Motor neuron (in vitro differentiated cells): ENCODE results near the gene TMEM179. TPM values are rescaled to one million over a fixed set of nuclear protein-coding genes. Genes with fewer than 3 reads are reported as not detected.
A peak's percentile ranks its signal among the peaks of the same experiment; 100 is the strongest.

ENCODE experiments used
- ATAC-seq, 8 experiments: fragments of 200-7000 bp; cut with Tn5 transposase; replicated peaks in 6 of 8; 2 replicates each; pipeline ENCODE4 v1.8.0; 2021; ENCODE audit warnings: mild to moderate bottlenecking in 8 of 8, moderate library complexity in 8 of 8
- H3K27ac ChIP-seq, 2 donors: fragments of 250-450 bp; sonication (Bioruptor Pico); 2 replicates each; pipeline ENCODE4 v1.9.0; 2021; ENCODE audit warnings: antibody characterized with exemption in 2 of 2, mild to moderate bottlenecking in 2 of 2, moderate library complexity in 1 of 2
- H3K4me1 ChIP-seq, 2 donors: fragments of 250-450 bp; sonication (Bioruptor Pico); replicated peaks in 1 of 2; 2 replicates each; pipeline ENCODE4 v1.6.1; 2021; ENCODE audit warnings: antibody characterized with exemption in 2 of 2, mild to moderate bottlenecking in 2 of 2, moderate library complexity in 1 of 2
- H3K4me3 ChIP-seq, 5 donors: fragments of 250-450 bp; sonication (Bioruptor Pico); 2 replicates each; pipeline ENCODE4 v1.9.0; 2021; ENCODE audit warnings: antibody characterized with exemption in 5 of 5, mild to moderate bottlenecking in 5 of 5, moderate library complexity in 4 of 5
- WGBS, 10 experiments: fragments of 450-650 bp; shearing (Covaris generic); methylation state at CpG; one replicate each; pipeline ENCODE4 v1.0.0; 2022; 5-methylcytosine and 5-hydroxymethylcytosine counted together
- in situ Hi-C, 9 experiments: fragments of 400-800 bp; cut with MboI; loops; one replicate each; pipeline ENCODE4 v1.15.0; 2021; ENCODE audit warnings: low sequenced_read_pairs in 9 of 9, low pct_unique_long_range_greater_than_20kb in 2 of 9; ENCODE audit not compliant: unreplicated experiment in 9 of 9
- total RNA-seq, 8 experiments: library from RNA; unstranded; fragments of 300-600 nt; gene quantifications; 2 replicates each; pipeline versions ENCODE4 v1.2.3 to v1.2.4, GENCODE V29; 2022

The TMEM179 gene
- total RNA-seq, 8 experiments from 2014 or later: 0.40 to 18.8 (median 12.8) TPM

GRCh38 chr14:104602933-104603325 lies 1.6 kb downstream of the TMEM179 start:
- Histone ChIP-seq H3K4me1 (peaks cover 31 to 34% of the 10 kb centered on the region in 2 donors), H3K4me3 (no peak overlapping the region), H3K27ac (no peak overlapping the region)
- in situ Hi-C loops: no loop called here
- ATAC-seq: no peak
- WGBS, 10 experiments: 50 to 100% (median 90%) methylated on average over 2 to 3 of the region's 7 CpGs; no CpG with 5 or more reads in 6 of the 10 experiments

DNA sequence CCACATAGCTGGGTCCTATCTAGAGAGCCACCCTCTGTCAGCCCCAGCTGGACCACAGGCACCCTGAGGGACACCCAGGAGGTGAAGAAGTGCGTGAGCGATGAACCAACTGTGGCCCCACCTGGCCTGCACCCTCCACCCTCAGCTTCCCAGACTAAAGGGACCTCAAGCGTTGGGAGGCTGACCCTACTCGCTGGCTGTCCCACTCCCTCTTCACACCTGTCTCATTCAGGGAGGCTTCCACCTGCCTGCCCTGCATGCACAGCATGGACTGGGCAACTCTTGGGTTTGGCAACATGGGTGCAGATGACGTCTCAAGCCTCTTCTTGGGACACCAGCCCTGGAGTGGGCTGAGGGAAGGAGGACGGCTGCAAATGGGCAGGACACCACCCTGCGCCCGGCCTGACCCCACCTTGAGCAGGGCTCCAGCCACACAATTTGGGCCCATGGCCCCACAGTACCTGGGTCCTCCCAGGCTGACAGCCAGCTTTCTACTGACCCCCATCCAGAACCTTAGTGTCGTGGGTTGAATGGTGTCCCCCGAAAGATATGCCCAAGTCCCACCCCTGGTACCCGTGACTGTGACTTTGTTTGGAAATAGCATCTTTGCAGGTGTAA lies 2.1 kb downstream of the TMEM179 start:
- H3K4me1 ChIP-seq: peaks cover 31 to 34% of the 10 kb centered on the region in 2 donors
- H3K4me3 ChIP-seq: no peak overlapping the region

GRCh38 chr14:104601786-104602185 lies 2.8 kb downstream of the TMEM179 start:
- Histone ChIP-seq H3K4me3 (no peak overlapping the region), H3K27ac (no peak overlapping the region), H3K4me1 (peaks cover 31 to 34% of the 10 kb centered on the region in 2 donors)
- in situ Hi-C loops: no loop called here
- 0 to 63% (median 36%) methylated on average over 1 to 3 of the region's 9 CpGs; no CpG with 5 or more reads in 5 of the 10 experiments for WGBS, 10 experiments
- ATAC-seq: peak in 1 of 8 experiments; percentile 62

More for the DNA sequence above, 2.1 kb downstream of the TMEM179 start:
- no peak overlapping the region for H3K27ac ChIP-seq
- in situ Hi-C loops: no loop called here
- no peak for ATAC-seq
- 20 to 94% (median 36%) methylated on average over 2 to 9 of the region's 11 CpGs; no CpG with 5 or more reads in 7 of the 10 experiments for WGBS, 10 experiments

DNA sequence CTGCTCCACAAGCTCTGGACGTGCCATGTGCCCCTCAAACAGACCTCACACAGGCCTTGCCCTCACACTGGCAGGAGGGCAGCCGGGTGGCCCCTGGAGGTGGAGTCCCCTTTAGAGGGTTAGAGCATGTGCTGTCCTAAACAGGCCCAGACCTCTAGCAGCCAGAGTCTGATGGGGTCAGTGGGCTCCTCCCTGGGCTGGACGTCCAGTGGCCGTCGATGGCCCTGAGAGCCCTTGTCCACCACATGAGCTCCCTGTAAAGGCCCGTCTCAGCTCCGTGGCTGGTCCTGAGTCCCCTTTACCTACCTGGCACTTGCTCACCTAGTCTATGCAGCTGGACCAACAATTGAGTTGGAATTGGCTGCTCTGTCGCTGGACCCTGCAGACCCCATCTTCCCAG lies 3.8 kb downstream of the TMEM179 start:
- no peak overlapping the region for H3K27ac ChIP-seq

GRCh38 chr14:104600141-104600643 lies 4.4 kb downstream of the TMEM179 start:
- 6 to 35% (median 19%) methylated on average over 2 to 14 of the region's 14 CpGs; no CpG with 5 or more reads in 4 of the 10 experiments for WGBS, 10 experiments
- Histone ChIP-seq H3K4me3 (no peak overlapping the region), H3K27ac (no peak overlapping the region), H3K4me1 (peaks cover 31 to 34% of the 10 kb centered on the region in 2 donors)
- in situ Hi-C loops: no loop called here
- ATAC-seq: peak in 6 of 8 experiments; percentile 16 to 67 (median 34)

More for the DNA sequence above, 3.8 kb downstream of the TMEM179 start:
- 0 to 100% (median 60%) methylated on average over 1 to 3 of the region's 8 CpGs; no CpG with 5 or more reads in 6 of the 10 experiments for WGBS, 10 experiments
- Histone ChIP-seq H3K4me1 (peaks cover 31 to 34% of the 10 kb centered on the region in 2 donors), H3K4me3 (no peak overlapping the region)
- in situ Hi-C loops: no loop called here
- no peak for ATAC-seq

DNA sequence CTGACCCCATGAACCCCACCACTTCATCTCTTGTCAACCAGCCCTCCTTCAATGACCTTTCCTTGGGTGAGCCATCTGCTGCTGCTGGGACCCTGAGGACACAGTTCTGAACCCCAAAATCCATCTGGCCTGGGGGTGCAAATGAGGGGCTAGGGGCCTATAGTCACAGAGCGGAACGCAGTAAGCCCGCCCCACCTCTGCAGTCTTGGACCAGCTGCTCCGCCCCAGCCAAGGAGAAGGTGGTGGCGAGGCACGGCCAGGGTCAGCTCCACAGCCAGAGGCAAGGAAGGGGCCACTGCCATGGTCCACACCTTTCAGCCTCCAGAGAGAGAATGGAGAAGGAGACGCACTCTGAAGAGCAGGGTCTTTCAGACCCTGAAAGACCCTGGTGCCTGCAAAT lies 5.1 kb downstream of the TMEM179 start:
- peaks cover 26 to 29% of the 10 kb centered on the region in 2 donors for H3K4me1 ChIP-seq
- 97% methylated on average over 5 of the region's 7 CpGs; no CpG with 5 or more reads in 9 of the 10 experiments for WGBS, 10 experiments
- in situ Hi-C loops: no loop called here
- no peak for ATAC-seq
- no peak overlapping the region for H3K27ac ChIP-seq
- H3K4me3 ChIP-seq: no peak overlapping the region

DNA sequence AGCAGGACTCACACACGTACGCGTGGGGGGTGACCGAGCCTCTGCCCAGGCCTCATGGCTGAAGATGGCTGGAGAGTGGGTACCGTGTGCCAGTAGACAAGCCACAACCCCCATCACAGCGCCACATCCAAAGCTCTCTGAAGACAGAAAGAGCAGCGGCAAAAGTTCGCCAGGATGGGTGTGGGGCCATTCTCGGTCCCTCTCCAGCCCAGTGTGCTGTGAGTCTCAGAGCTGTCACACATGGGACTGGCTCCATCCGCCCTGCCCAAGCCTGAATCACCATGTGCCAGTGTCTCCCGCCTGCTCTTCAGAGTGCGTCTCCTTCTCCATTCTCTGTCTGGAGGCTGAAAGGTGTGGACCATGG lies 5.7 kb downstream of the TMEM179 start:
- peaks cover 27 to 31% of the 10 kb centered on the region in 2 donors for H3K4me1 ChIP-seq
- WGBS, 10 experiments: 0 to 100% (median 81%) methylated on average over 1 to 8 of the region's 12 CpGs; no CpG with 5 or more reads in 4 of the 10 experiments
- in situ Hi-C loops: no loop called here
- no peak overlapping the region for H3K4me3 ChIP-seq
- no peak for ATAC-seq
- H3K27ac ChIP-seq: no peak overlapping the region

DNA sequence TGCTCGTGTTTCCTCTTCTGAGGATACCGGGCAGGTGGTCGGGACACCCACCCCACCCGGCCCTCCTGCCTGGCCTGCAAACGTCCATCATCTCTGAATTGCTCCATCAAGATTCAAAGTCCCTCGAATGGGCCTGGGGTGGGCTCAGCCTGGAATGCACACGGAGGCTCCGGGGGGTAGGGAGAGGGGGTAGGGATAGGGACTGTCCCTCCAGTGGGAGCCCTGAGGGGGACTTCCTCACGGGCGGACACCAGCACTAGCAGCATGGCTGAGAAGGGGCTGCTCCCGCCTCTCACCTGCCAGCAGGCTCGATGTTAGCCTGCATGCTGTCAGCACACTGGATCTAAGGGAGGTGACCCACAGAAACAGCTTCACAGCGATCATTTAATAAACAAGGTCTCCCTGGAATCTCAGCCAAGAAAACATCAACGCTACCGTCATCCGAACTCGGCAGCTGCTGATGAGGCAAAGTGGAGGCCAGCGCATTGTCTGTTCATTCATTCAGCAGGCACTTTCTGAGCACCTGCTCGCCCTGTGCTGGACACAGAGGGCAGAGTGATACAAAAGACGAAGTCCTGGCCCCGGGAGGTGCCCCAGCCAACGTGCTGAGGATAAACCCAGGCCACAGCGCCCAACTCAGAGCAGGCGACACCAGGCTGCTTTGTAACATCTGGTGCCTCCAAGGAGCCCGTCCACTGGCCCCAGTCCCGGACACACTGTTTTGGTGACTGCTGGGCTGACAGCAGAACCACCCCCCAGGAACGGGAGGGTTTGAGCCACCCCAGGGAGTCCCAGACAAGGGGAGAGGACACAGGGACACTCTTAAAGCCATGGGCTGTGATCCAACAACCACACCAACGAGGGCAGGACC lies 6.3 kb downstream of the TMEM179 start:
- H3K4me3 ChIP-seq: no peak overlapping the region
- WGBS, 10 experiments: 0 to 80% (median 50%) methylated on average over 1 to 3 of the region's 28 CpGs; no CpG with 5 or more reads in 5 of the 10 experiments
- ATAC-seq: peak in 2 of 8 experiments; percentile 42 to 54
- no peak overlapping the region for H3K27ac ChIP-seq
- in situ Hi-C loops: no loop called here
- peaks cover 29 to 32% of the 10 kb centered on the region in 2 donors for H3K4me1 ChIP-seq

DNA sequence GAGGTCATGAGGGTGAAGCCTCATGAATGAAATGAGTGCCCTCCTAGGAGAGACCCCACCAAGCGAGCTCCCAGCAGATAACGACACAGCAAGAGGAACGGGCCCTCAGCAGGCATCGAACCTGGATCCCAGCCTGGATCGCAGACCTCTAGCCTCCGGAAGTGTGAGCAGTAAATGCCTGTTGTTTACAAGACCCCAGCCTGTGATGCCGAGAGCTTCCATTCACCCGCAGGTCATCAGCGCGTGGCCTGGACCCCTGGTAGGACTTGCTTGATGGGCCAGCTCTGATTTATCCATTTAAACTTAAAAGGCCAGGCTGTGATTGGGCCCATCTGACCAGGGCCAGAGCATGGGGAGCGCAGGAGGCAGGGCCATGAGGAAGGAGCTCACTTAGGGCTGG lies 7.0 kb downstream of the TMEM179 start:
- Histone ChIP-seq H3K4me1 (peaks cover 27 to 28% of the 10 kb centered on the region in 2 donors), H3K27ac (no peak overlapping the region), H3K4me3 (no peak overlapping the region)
- in situ Hi-C loops: no loop called here
- no peak for ATAC-seq
- WGBS, 10 experiments: 40 to 100% (median 84%) methylated on average over 1 to 8 of the region's 11 CpGs; no CpG with 5 or more reads in 2 of the 10 experiments

- 80 to 100% (median 93%) methylated on average over 1 to 3 of the region's 21 CpGs; no CpG with 5 or more reads in 7 of the 10 experiments for WGBS, 10 experiments
- no peak overlapping the region for H3K27ac ChIP-seq
- ATAC-seq: no peak
- in situ Hi-C loops: no loop called here
- peaks cover 23 to 26% of the 10 kb centered on the region in 2 donors for H3K4me1 ChIP-seq
- no peak overlapping the region for H3K4me3 ChIP-seq
Observed at GRCh38 chr14:104596927-104597351, 7.6 kb downstream of the TMEM179 start.

- Histone ChIP-seq H3K4me1 (peaks cover 19 to 26% of the 10 kb centered on the region in 2 donors), H3K4me3 (no peak overlapping the region), H3K27ac (no peak overlapping the region)
- in situ Hi-C loops: no loop called here
- 82 to 94% methylated on average over 2 to 3 of the region's 11 CpGs; no CpG with 5 or more reads in 8 of the 10 experiments for WGBS, 10 experiments
- no peak for ATAC-seq
Observed at GRCh38 chr14:104596451-104596918, 8.1 kb downstream of the TMEM179 start.

DNA sequence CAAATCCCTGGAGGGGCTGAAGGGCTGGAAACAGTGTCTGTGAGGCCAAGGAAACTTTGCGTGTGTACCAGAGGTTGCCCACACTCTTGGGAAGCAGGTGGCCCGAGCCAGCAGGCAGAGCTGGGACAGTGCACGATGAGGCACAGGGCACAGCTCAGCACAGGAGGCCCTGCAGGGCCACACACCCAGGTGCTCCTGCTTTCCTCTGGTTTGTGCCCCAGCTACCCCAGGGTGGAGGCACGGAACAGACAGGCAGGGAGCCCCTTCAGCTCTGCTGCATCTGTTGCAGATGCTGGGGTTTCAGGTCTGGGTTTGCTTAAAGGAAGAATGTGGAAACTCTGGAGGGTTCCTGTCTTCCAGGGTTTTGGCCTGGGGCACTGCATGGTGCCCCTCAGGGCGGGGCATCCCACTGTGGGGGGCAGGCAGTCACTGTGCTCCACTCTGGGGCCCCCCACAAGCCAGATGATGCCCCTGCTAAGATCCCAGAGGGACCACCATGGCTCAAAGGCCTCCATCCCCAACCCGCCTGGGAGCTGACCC lies 8.6 kb downstream of the TMEM179 start:
- no peak for ATAC-seq
- Histone ChIP-seq H3K4me3 (no peak overlapping the region), H3K27ac (no peak overlapping the region), H3K4me1 (peaks cover 19 to 26% of the 10 kb centered on the region in 2 donors)
- in situ Hi-C loops: no loop called here
- WGBS, 10 experiments: 75 to 80% methylated on average over 1 to 4 of the region's 6 CpGs; no CpG with 5 or more reads in 8 of the 10 experiments
